B cell (primary cell): ENCODE data around the gene TACR2. TPM values are rescaled to one million over a fixed set of nuclear protein-coding genes. Genes with fewer than 3 reads are reported as not detected.

Experiments
- ATAC-seq: fragments of 200-7000 bp; cut with Tn5 transposase; one replicate; pipeline ENCODE4 v1.10.0; 2021; ENCODE audit warnings: low read depth, mild to moderate bottlenecking, moderate number of reproducible peaks, moderate library complexity
- CTCF ChIA-PET: fragments of 350-600 bp; sonication (Branson Sonifier 250); formaldehyde crosslinking; loops from one replicate; lab custom pipeline; 2021; ENCODE audit warnings: antibody characterized with exemption, inconsistent platforms; lab: Charles Lee
- POLR2A ChIA-PET: fragments of 350-600 bp; sonication (Branson Sonifier 250); formaldehyde crosslinking; loops from one replicate; lab custom pipeline; 2021; ENCODE audit warnings: antibody characterized with exemption; lab: Charles Lee
- DNase-seq: peaks from one replicate; pipeline ENCODE4 v3.0.0; 2013
- H2AFZ ChIP-seq: 2 replicates; pipeline ENCODE4 v1.6.1; 2012; ENCODE audit warnings: mild to moderate bottlenecking, low read depth, low read length; ENCODE audit not compliant: insufficient read depth, poor library complexity, severe bottlenecking
- H3K27ac ChIP-seq, 2 donors: 1 replicate in 1 of 2; 2 replicates in 1 of 2; pipeline ENCODE4 v1.5.1; 2012 to 2013; ENCODE audit warnings: low read length in 2 of 2, mild to moderate bottlenecking in 2 of 2, moderate library complexity in 1 of 2
- H3K27me3 ChIP-seq, 4 experiments: fragments of 200-600 bp in 1 of 4; sonication (generic) in 1 of 4; replicated peaks in 1 of 4; 1 replicate in 2 of 4; 2 replicates in 2 of 4; pipeline versions ENCODE4 v1.6.1 to v1.7.0; 2013 to 2016; ENCODE audit warnings: low read length in 3 of 4, mild to moderate bottlenecking in 2 of 4, mixed read lengths in 1 of 4, moderate library complexity in 1 of 4; ENCODE audit not compliant: insufficient read depth in 4 of 4, control insufficient read depth in 3 of 4; ENCODE audit errors: control extremely low read depth in 1 of 4
- H3K36me3 ChIP-seq, 2 experiments: replicated peaks in 1 of 2; 1 replicate in 1 of 2; 2 replicates in 1 of 2; pipeline versions ENCODE4 v1.6.1 to v1.7.1; 2013; ENCODE audit warnings: low read length in 1 of 2; ENCODE audit not compliant: insufficient read depth in 2 of 2, control insufficient read depth in 1 of 2; ENCODE audit errors: control extremely low read depth in 1 of 2, extremely low read depth in 1 of 2
- H3K4me1 ChIP-seq, 2 donors: fragments of 200-600 bp in 1 of 2; sonication (generic) in 1 of 2; 1 replicate in 1 of 2; 2 replicates in 1 of 2; pipeline versions ENCODE4 v1.5.1 to v1.6.1; 2013 to 2017; ENCODE audit warnings: low read length in 2 of 2; ENCODE audit not compliant: control insufficient read depth in 2 of 2, insufficient read depth in 2 of 2
- H3K4me2 ChIP-seq: replicated peaks from 2 replicates; pipeline ENCODE3; 2012; ENCODE audit warnings: mild to moderate bottlenecking, low read depth, low read length; ENCODE audit not compliant: poor library complexity, severe bottlenecking
- H3K4me3 ChIP-seq, 5 experiments: fragments of 200-600 bp in 1 of 5; sonication (generic) in 1 of 5; 1 replicate in 3 of 5; 2 replicates in 2 of 5; pipeline versions ENCODE4 v1.5.1 to v1.7.0; 2011 to 2016; ENCODE audit warnings: low read length in 4 of 5, mild to moderate bottlenecking in 4 of 5, low read depth in 2 of 5, control low read depth in 1 of 5, moderate library complexity in 1 of 5; ENCODE audit not compliant: insufficient read depth in 1 of 5; ENCODE audit errors: control extremely low read depth in 1 of 5, extremely low read depth in 1 of 5
- H3K79me2 ChIP-seq: fragments of 200-600 bp; sonication (generic); one replicate; pipeline ENCODE4 v1.6.0; 2016; ENCODE audit warnings: low read length; ENCODE audit not compliant: control insufficient read depth, insufficient read depth
- H3K9ac ChIP-seq: fragments of 200-600 bp; sonication (generic); 2 replicates; pipeline ENCODE4 v1.6.1; 2017; ENCODE audit warnings: mild to moderate bottlenecking, low read length, moderate library complexity
- H3K9me3 ChIP-seq, 3 donors: one replicate each; pipeline versions ENCODE4 v1.6.1 to v1.7.1; 2013; ENCODE audit warnings: low read length in 2 of 3; ENCODE audit not compliant: control insufficient read depth in 2 of 3, insufficient read depth in 1 of 3; ENCODE audit errors: control extremely low read depth in 1 of 3
- H4K20me1 ChIP-seq: 2 replicates; pipeline ENCODE4 v1.6.0; 2012; ENCODE audit warnings: mild to moderate bottlenecking, low read length; ENCODE audit not compliant: insufficient read depth, control insufficient read depth, poor library complexity, severe bottlenecking
- H3K27ac Mint-ChIP-seq: one replicate; pipeline ENCODE4 v1.8.0; 2021; ENCODE audit warnings: mixed read lengths
- H3K27me3 Mint-ChIP-seq: one replicate; pipeline ENCODE4 v1.8.0; 2021; ENCODE audit warnings: mixed read lengths
- H3K4me1 Mint-ChIP-seq: one replicate; pipeline ENCODE4 v1.8.0; 2021; ENCODE audit warnings: mixed read lengths
- H3K4me3 Mint-ChIP-seq: one replicate; pipeline ENCODE4 v1.8.0; 2021; ENCODE audit warnings: mixed read lengths
- H3K9me3 Mint-ChIP-seq: one replicate; pipeline ENCODE4 v1.8.0; 2022; ENCODE audit warnings: mixed read lengths; ENCODE audit not compliant: insufficient read depth
- CTCF ChIP-seq: fragments of 200-600 bp; IDR thresholded peaks from one replicate; pipeline ENCODE4 v1.8.0; 2022; ENCODE audit warnings: antibody characterized with exemption, mild to moderate bottlenecking
- EZH2 ChIP-seq: IDR thresholded peaks from 2 replicates; pipeline ENCODE4 v1.6.1; 2012; ENCODE audit warnings: borderline replicate concordance, low read depth, mild to moderate bottlenecking, moderate library complexity, low read length; ENCODE audit not compliant: insufficient read depth, poor library complexity, severe bottlenecking
- WGBS: methylation state at CpG from one replicate; pipeline ENCODE4 v1.1.5; 2013; ENCODE audit warnings: missing lambda C conversion rate; ENCODE audit not compliant: insufficient coverage; 5-methylcytosine and 5-hydroxymethylcytosine counted together
- intact Hi-C: fragments of 100-400 bp; cut with micrococcal nuclease; formaldehyde crosslinking; loops from one replicate; pipeline ENCODE4 v1.10.0; 2022
- polyA plus RNA-seq: library from polyadenylated mRNA; depleted of rRNA; stranded (reverse); fragments of >200 nt; gene quantifications from 2 replicates; pipeline ENCODE4 v1.2.3, GENCODE V29; 2012
- total RNA-seq, 2 donors: library from RNA; stranded (reverse); fragments of 120-200 nt in 1 of 2; gene quantifications; 1 replicate in 1 of 2; 2 replicates in 1 of 2; pipeline versions ENCODE4 v1.2.3 to v1.2.4, GENCODE V29; 2013 to 2022

TACR2 gene
- total and polyA plus RNA-seq, 2 donors (not counting 1 experiment from before 2014, with no cell fraction given), result 0.18 TPM; not detected in 1

DNA sequence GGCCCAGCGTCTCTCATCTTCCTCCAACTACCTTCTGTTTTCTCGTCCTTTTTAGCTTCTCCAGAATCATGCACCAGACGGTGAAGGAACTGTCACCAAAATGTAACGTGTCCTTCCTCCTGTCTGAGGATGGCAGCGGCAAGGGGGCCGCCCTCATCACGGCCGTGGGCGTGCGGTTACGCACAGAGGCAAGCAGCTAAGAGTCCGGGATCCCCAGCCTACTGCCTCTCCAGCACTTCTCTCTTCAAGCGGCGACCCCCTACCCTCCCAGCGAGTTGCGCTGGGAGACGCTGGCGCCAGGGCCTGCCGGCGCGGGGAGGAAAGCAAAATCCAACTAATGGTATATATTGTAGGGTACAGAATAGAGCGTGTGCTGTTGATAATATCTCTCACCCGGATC, 15.8 kb downstream of the TACR2 start:
- Mint-ChIP-seq H3K4me1 (no peaks in the 10 kb centered on the region), H3K9me3 (no peaks in the 10 kb centered on the region), H3K27ac (no peak overlapping the region), H3K27me3 (no peaks in the 10 kb centered on the region), H3K4me3 (no peak overlapping the region)
- no peak overlapping the region for H2AFZ ChIP-seq
- no peaks in the 10 kb centered on the region for H3K9me3 ChIP-seq
- intact Hi-C loops, result no loop called here
- ATAC-seq (no peak), DNase-seq (no peak)
- peaks cover 0 to 44% of the 10 kb centered on the region in 2 experiments for H3K36me3 ChIP-seq
- WGBS, result 98% methylated on average over 7 of the region's 23 CpGs
- H3K27ac ChIP-seq, result no peak overlapping the region
- no peak overlapping the region for H3K4me3 ChIP-seq
- H3K4me2 ChIP-seq, result no peak overlapping the region
- ChIA-PET POLR2A (no interaction called here), CTCF (interaction anchor here (1.2 kb wide), 1 partner anchor 7 kb away, joined by 3 read pairs; no protein-coding TSS in a partner anchor)
- H3K9ac ChIP-seq, result no peak overlapping the region
- no peaks in the 10 kb centered on the region for H3K27me3 ChIP-seq
- TF ChIP-seq EZH2 (no peak), CTCF (no peak)
- H3K79me2 ChIP-seq, result no peaks in the 10 kb centered on the region
- no peaks in the 10 kb centered on the region for H4K20me1 ChIP-seq
- no peaks in the 10 kb centered on the region for H3K4me1 ChIP-seq

DNA sequence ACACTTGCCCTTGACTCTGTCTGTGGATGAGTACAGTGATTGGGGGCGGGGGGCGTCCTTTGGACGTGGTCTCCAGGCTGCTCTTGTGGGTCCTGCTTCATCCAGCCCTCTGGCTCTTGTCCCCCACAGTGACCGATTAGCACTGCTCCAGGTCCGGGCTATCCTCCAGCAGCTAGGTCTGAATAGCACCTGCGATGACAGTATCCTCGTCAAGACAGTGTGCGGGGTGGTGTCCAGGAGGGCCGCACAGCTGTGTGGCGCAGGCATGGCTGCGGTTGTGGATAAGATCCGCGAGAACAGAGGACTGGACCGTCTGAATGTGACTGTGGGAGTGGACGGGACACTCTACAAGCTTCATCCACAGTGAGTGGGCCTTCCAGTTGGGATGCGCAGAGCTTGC, 18.3 kb downstream of the TACR2 start:
- intact Hi-C loops, result no loop called here
- POLR2A ChIA-PET, result no interaction called here

More for the DNA sequence above, 18.3 kb downstream of the TACR2 start:
- H3K4me1 Mint-ChIP-seq, result no peaks in the 10 kb centered on the region
- H3K9ac ChIP-seq, result no peak overlapping the region
- H3K4me1 ChIP-seq, result no peaks in the 10 kb centered on the region
- CTCF ChIA-PET, result interaction anchor here (0.9 to 1.3 kb wide), 5 partner anchors 8 to 306 kb away, joined by 3 to 5 read pairs (median 4); no protein-coding TSS in a partner anchor
- no peaks in the 10 kb centered on the region for H3K27me3 Mint-ChIP-seq
- 95% methylated on average over 16 of the region's 16 CpGs for WGBS
- no peaks in the 10 kb centered on the region for H3K9me3 ChIP-seq
- no peak overlapping the region for H3K4me3 ChIP-seq
- H3K79me2 ChIP-seq, result no peaks in the 10 kb centered on the region
- no peak overlapping the region for H2AFZ ChIP-seq
- no peak overlapping the region for H3K4me2 ChIP-seq
- H3K27me3 ChIP-seq, result no peaks in the 10 kb centered on the region
- H3K9me3 Mint-ChIP-seq, result no peaks in the 10 kb centered on the region
- DNase-seq (no peak), ATAC-seq (no peak)
- peaks cover 6 to 55% of the 10 kb centered on the region in 2 experiments for H3K36me3 ChIP-seq
- H3K27ac Mint-ChIP-seq, result no peak overlapping the region
- H3K4me3 Mint-ChIP-seq, result no peak overlapping the region
- H4K20me1 ChIP-seq, result no peaks in the 10 kb centered on the region
- H3K27ac ChIP-seq, result no peak overlapping the region
- TF ChIP-seq EZH2, result no peak
- no peak for TF ChIP-seq CTCF
